K562 (cell line): ENCODE measurements around the gene AAMP. TPM values are rescaled to one million over a fixed set of nuclear protein-coding genes. Genes with fewer than 3 reads are reported as not detected.

Source experiments
- ATAC-seq: fragments of 200-7000 bp; cut with Tn5 transposase; 3 replicates; pipeline ENCODE4 v1.9.1; 2020; ENCODE audit warnings: moderate library complexity
- BruUV-seq: library from RNA; stranded (reverse); fragments of 400-500 nt; replicated peaks from 2 replicates; lab custom pipeline; 2021; lab: Mats Ljungman, UMichigan
- CTCF ChIA-PET: fragments of 300-600 bp; formaldehyde crosslinking; extraction: SDS; loops from one replicate; lab custom pipeline; 2021; ENCODE audit warnings: low intra/inter-chr PET ratio; lab: Yijun Ruan, JAX
- POLR2A ChIA-PET: fragments of 300-600, 350-650 bp; sonication (Branson Sonifier 250); formaldehyde crosslinking; extraction: SDS; loops from one replicate; lab custom pipeline; 2021; ENCODE audit warnings: antibody characterized with exemption, inconsistent platforms; lab: Yijun Ruan, JAX
- DNase-seq, 4 experiments: peaks; one replicate each; pipeline versions ENCODE4 v3.0.0 to v3.0.0-alpha.2; 2011 to 2018; ENCODE audit warnings: low spot score in 3 of 4, mixed read lengths in 3 of 4; ENCODE audit errors: extremely low read depth in 1 of 4
- FAIRE-seq: peaks from 2 replicates; lab custom pipeline; 2011; peaks lifted over from hg19 to GRCh38; lab: Jason Lieb, UNC
- H2AFZ ChIP-seq: 2 replicates; pipeline ENCODE4 v1.6.0; 2011; ENCODE audit warnings: low read depth, low read length, control low read depth, inconsistent platforms
- H3K27ac ChIP-seq: fragments of 200-600 bp; 3 replicates; pipeline ENCODE4 v1.8.0; 2011; ENCODE audit warnings: low read depth, mild to moderate bottlenecking, control low read depth, inconsistent platforms, low read length, moderate library complexity, mixed read lengths; ENCODE audit errors: extremely low read depth
- H3K27me3 ChIP-seq, 2 experiments: fragments of 300-600 bp in 1 of 2; 2 replicates in 1 of 2; 3 replicates in 1 of 2; pipeline versions ENCODE4 v1.6.0 to v1.8.0; 2011; ENCODE audit warnings: inconsistent platforms in 2 of 2, low read length in 2 of 2, mild to moderate bottlenecking in 1 of 2, mixed read lengths in 1 of 2, moderate library complexity in 1 of 2; ENCODE audit not compliant: control insufficient read depth in 2 of 2, insufficient read depth in 2 of 2
- H3K36me3 ChIP-seq: fragments of 300-600 bp; 3 replicates; pipeline ENCODE4 v1.8.0; 2011; ENCODE audit warnings: mild to moderate bottlenecking, low read length, inconsistent platforms; ENCODE audit not compliant: control insufficient read depth, insufficient read depth
- H3K4me1 ChIP-seq, 2 experiments: fragments of 200-600 bp in 1 of 2; replicated peaks in 1 of 2; 2 replicates in 1 of 2; 3 replicates in 1 of 2; pipeline versions ENCODE4 v1.5.1 to v1.8.0; 2011; ENCODE audit warnings: inconsistent platforms in 2 of 2, low read length in 2 of 2, mild to moderate bottlenecking in 1 of 2, mixed read lengths in 1 of 2, moderate library complexity in 1 of 2; ENCODE audit not compliant: control insufficient read depth in 2 of 2, insufficient read depth in 2 of 2
- H3K4me2 ChIP-seq: 2 replicates; pipeline ENCODE4 v1.6.1; 2011; ENCODE audit warnings: low read length, control low read depth, inconsistent platforms, mixed read lengths; ENCODE audit not compliant: insufficient read depth
- H3K4me3 ChIP-seq: fragments of 200-600 bp; sonication (generic), shearing (Covaris generic); 2 replicates; pipeline ENCODE4 v1.5.1; 2016; ENCODE audit warnings: control low read depth, inconsistent platforms
- H3K79me2 ChIP-seq: fragments of 200-600 bp; 3 replicates; pipeline ENCODE4 v1.8.0; 2011; ENCODE audit warnings: low read length, inconsistent platforms; ENCODE audit not compliant: control insufficient read depth, insufficient read depth
- H3K9ac ChIP-seq, 2 experiments: 2 replicates each; pipeline versions ENCODE4 v1.6.0 to v1.6.1; 2011; ENCODE audit warnings: low read depth in 2 of 2, low read length in 2 of 2, control low read depth in 1 of 2, inconsistent platforms in 1 of 2, mild to moderate bottlenecking in 1 of 2, mixed read lengths in 1 of 2; ENCODE audit not compliant: insufficient read depth in 1 of 2
- H3K9me1 ChIP-seq: one replicate; pipeline ENCODE4 v1.6.0; 2011; ENCODE audit warnings: inconsistent platforms, mild to moderate bottlenecking, low read length, moderate library complexity; ENCODE audit not compliant: control insufficient read depth, insufficient read depth
- H3K9me3 ChIP-seq: replicated peaks from 2 replicates; pipeline ENCODE4 v1.5.1; 2011; ENCODE audit warnings: low read depth, low read length, inconsistent platforms; ENCODE audit not compliant: control insufficient read depth, insufficient read depth
- H4K20me1 ChIP-seq: replicated peaks from 2 replicates; pipeline ENCODE4 v1.6.1; 2011; ENCODE audit warnings: low read length, inconsistent platforms, mixed read lengths; ENCODE audit not compliant: control insufficient read depth, insufficient read depth
- SMAD2 ChIP-seq: fragments of 150-350 bp; IDR thresholded peaks from 2 replicates; pipeline ENCODE4 v1.6.1; 2014; ENCODE audit warnings: low read depth, mild to moderate bottlenecking, low read length
- ZBED1 ChIP-seq: IDR thresholded peaks from 2 replicates; pipeline ENCODE4 v1.6.1; 2014
- WGBS: fragments of 100-300 bp; shearing (Covaris generic); methylation state at CpG from one replicate; pipeline ENCODE4 v1.1.6; 2016; ENCODE audit warnings: low coverage, mixed read lengths; ENCODE audit not compliant: insufficient coverage; ENCODE audit errors: missing lambda C conversion rate; 5-methylcytosine and 5-hydroxymethylcytosine counted together
- in situ Hi-C: fragments of 300-500 bp; cut with MboI; formaldehyde crosslinking; loops from 4 replicates; pipeline ENCODE4 v1.15.0; 2018; ENCODE audit warnings: inconsistent platforms, mixed read lengths
- intact Hi-C: fragments of 100-400 bp; cut with micrococcal nuclease; formaldehyde crosslinking; loops from 2 replicates; pipeline ENCODE4 v1.14.2; 2022
- polyA plus RNA-seq, 8 experiments: library from polyadenylated mRNA; depleted of rRNA in 4 of 8; stranded (reverse) in 5 of 8; unstranded in 3 of 8; fragments of >200 nt; fragmentation: Nextera tagmentation in 2 of 8; fragmentation: Illumina TruSeq in 1 of 8; extraction: Ambion mirVana in 2 of 8; extraction: Trizol in 1 of 8; gene quantifications; 2 replicates each; pipeline versions ENCODE4 v1.2.1 to v1.2.3, GENCODE V29; 2011 to 2014; ENCODE audit warnings: inconsistent platforms in 1 of 8, missing spikeins in 1 of 8
- total RNA-seq, 7 experiments: library from RNA; depleted of rRNA in 6 of 7; stranded (reverse); fragments of >200 nt in 6 of 7; fragmentation: Illumina TruSeq in 2 of 7; extraction: Trizol in 2 of 7; gene quantifications; 2 replicates each; pipeline versions ENCODE4 v1.2.1 to v1.2.3, GENCODE V29; 2011 to 2021; ENCODE audit warnings: low replicate concordance in 1 of 7
- TF ChIP-seq, protein P1 (sequence below), 3 experiments: IDR thresholded peaks in 2 of 3; conservative IDR thresholded peaks in 1 of 3; 2 replicates each; pipeline ENCODE4 v1.5.1; 2011 to 2012; ENCODE audit warnings: low read length in 3 of 3, mild to moderate bottlenecking in 3 of 3, control low read depth in 2 of 3, improper control_type of control experiment in 1 of 3, inconsistent platforms in 1 of 3, low read depth in 1 of 3, mixed read lengths in 1 of 3, moderate library complexity in 1 of 3; ENCODE audit not compliant: insufficient read depth in 2 of 3
- TF ChIP-seq, protein P2 (sequence below): fragments of 150-350 bp; conservative IDR thresholded peaks from 2 replicates; pipeline ENCODE4 v1.6.1; 2014; ENCODE audit warnings: low read length

AAMP gene
- total and polyA plus RNA-seq, 9 of the 15 experiments (the other 6 are each of a cell fraction or from before 2014, with no cell fraction given): 5.7 to 197 (median 94.1) TPM

DNA sequence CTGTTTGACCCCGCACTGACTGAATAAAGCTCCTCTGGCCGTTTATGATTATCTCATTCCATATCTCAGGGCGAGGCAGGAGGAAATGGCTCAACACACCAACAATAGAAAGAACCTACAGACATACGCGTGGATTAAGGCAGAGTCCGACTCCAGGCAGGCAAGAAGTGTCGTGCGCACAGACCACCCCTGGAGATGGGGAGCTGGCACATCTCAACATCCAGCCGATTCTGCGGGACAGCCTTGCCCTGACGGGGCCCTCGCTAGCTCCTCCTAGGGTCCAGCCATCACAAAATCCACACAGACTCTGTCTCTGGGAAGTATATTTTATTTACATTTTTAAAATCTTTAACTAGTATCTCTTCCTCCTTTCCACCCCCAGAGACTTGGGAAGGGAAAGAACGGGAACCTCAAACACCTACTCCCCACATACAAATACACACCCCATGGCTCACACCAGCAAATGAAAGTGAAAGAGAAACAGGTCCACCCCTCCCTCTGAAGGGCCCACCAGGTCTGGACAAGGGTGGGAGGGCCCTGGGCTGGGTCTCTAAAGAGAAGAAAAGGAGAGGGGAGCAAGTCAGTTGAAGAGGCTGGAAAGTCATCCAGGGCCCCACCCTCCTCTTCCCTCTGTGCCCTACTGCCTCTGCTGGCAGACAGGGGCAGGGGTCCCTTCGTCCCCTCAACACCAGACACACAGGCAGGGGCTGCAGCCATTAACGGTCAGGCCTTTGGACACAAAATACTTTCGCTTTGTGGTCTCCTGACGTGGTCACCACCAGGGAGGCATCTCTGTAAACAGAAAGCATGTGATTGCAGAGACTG lies 5.9 kb downstream of the AAMP start:
- TSS peak; percentile 22 for BruUV-seq
- Histone ChIP-seq H3K4me2 (no peak overlapping the region), H3K27me3 (no peaks in the 10 kb centered on the region), H3K4me1 (peaks cover 2 to 13% of the 10 kb centered on the region in 2 experiments; a peak in 3 of 5 replicates), H2AFZ (no peak overlapping the region), H3K4me3 (no peak overlapping the region), H3K27ac (no peak overlapping the region), H4K20me1 (no peaks in the 10 kb centered on the region), H3K9me3 (no peaks in the 10 kb centered on the region), H3K36me3 (peaks cover 39% of the 10 kb centered on the region; the same call in 2 of the 3 replicates), H3K79me2 (peaks cover 2% of the 10 kb centered on the region), H3K9ac (no peak overlapping the region; a peak in 1 of 4 replicates), H3K9me1 (no peaks in the 10 kb centered on the region)
- in situ Hi-C loops (no loop called here), intact Hi-C loops (no loop called here)
- no peak for FAIRE-seq
- no peak for ATAC-seq
- TF ChIP-seq ZBED1 (no peak), SMAD2 (no peak)
- TF ChIP-seq, protein P1, sequence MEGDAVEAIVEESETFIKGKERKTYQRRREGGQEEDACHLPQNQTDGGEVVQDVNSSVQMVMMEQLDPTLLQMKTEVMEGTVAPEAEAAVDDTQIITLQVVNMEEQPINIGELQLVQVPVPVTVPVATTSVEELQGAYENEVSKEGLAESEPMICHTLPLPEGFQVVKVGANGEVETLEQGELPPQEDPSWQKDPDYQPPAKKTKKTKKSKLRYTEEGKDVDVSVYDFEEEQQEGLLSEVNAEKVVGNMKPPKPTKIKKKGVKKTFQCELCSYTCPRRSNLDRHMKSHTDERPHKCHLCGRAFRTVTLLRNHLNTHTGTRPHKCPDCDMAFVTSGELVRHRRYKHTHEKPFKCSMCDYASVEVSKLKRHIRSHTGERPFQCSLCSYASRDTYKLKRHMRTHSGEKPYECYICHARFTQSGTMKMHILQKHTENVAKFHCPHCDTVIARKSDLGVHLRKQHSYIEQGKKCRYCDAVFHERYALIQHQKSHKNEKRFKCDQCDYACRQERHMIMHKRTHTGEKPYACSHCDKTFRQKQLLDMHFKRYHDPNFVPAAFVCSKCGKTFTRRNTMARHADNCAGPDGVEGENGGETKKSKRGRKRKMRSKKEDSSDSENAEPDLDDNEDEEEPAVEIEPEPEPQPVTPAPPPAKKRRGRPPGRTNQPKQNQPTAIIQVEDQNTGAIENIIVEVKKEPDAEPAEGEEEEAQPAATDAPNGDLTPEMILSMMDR (IDR thresholded peaks at IDR 0.05 in 2 of 3, conservative IDR thresholded peaks at IDR 0.05 in 1 of 3; ENCODE audit: insufficient read depth in 2 of 3, low read depth in 1 of 3, low read length in 3 of 3): peak in 1 of 3 experiments; percentile 3; a peak in 1 of 6 replicates
- TF ChIP-seq, protein P2, sequence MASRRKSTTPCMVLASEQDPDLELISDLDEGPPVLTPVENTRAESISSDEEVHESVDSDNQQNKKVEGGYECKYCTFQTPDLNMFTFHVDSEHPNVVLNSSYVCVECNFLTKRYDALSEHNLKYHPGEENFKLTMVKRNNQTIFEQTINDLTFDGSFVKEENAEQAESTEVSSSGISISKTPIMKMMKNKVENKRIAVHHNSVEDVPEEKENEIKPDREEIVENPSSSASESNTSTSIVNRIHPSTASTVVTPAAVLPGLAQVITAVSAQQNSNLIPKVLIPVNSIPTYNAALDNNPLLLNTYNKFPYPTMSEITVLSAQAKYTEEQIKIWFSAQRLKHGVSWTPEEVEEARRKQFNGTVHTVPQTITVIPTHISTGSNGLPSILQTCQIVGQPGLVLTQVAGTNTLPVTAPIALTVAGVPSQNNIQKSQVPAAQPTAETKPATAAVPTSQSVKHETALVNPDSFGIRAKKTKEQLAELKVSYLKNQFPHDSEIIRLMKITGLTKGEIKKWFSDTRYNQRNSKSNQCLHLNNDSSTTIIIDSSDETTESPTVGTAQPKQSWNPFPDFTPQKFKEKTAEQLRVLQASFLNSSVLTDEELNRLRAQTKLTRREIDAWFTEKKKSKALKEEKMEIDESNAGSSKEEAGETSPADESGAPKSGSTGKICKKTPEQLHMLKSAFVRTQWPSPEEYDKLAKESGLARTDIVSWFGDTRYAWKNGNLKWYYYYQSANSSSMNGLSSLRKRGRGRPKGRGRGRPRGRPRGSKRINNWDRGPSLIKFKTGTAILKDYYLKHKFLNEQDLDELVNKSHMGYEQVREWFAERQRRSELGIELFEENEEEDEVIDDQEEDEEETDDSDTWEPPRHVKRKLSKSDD: no peak
- ChIA-PET POLR2A (interaction anchor here (0.9 kb wide), 1 partner anchor 12 kb away, joined by 3 read pairs; no protein-coding TSS in a partner anchor), CTCF (no interaction called here)
- no peak for DNase-seq
- WGBS: 73% methylated on average over 10 of the region's 17 CpGs
